HG02981 (cell line): ENCODE results near the gene SPATA31D4.

Experiments used
- ATAC-seq: cut with Tn5 transposase; IDR thresholded peaks from one replicate; pipeline ENCODE4 v1.9.1; 2021; ENCODE audit warnings: mild to moderate bottlenecking, moderate library complexity; ENCODE audit not compliant: unreplicated experiment

Gene SPATA31D4

GRCh38 chr9:81964218-81965171 is 36.3 kb downstream of the SPATA31D4 start:
- ATAC-seq: no peak

- ATAC-seq: no peak
Observed at GRCh38 chr9:81968026-81968425, 39.8 kb downstream of the SPATA31D4 start.

- ATAC-seq: no peak
Observed at GRCh38 chr9:81969971-81970370, 41.7 kb downstream of the SPATA31D4 start.

GRCh38 chr9:81971727-81972126 is 43.5 kb downstream of the SPATA31D4 start:
- ATAC-seq: no peak

- no peak for ATAC-seq
Observed at GRCh38 chr9:81974764-81975163, 46.5 kb downstream of the SPATA31D4 start.

- no peak for ATAC-seq
Observed at GRCh38 chr9:81976351-81976750, 48.1 kb downstream of the SPATA31D4 start.

- ATAC-seq: no peak
Observed at GRCh38 chr9:81979196-81979595, 51.0 kb downstream of the SPATA31D4 start.

- no peak for ATAC-seq
Observed at GRCh38 chr9:81980568-81980967, 52.3 kb downstream of the SPATA31D4 start.

- ATAC-seq: no peak
Observed at GRCh38 chr9:81981883-81982282, 53.7 kb downstream of the SPATA31D4 start.
